HG03520 (cell line): Measurements from ENCODE around the gene SHROOM2.
"Not testable (repeated sequence)": the region's sequence is repeated elsewhere in the genome, so short reads cannot be mapped to it uniquely, and the experiment has no call there.

ENCODE experiments used
- ATAC-seq: cut with Tn5 transposase; IDR thresholded peaks from one replicate; pipeline ENCODE4 v1.9.1; 2021; ENCODE audit warnings: mild to moderate bottlenecking, moderate library complexity; ENCODE audit not compliant: unreplicated experiment

SHROOM2 gene

DNA sequence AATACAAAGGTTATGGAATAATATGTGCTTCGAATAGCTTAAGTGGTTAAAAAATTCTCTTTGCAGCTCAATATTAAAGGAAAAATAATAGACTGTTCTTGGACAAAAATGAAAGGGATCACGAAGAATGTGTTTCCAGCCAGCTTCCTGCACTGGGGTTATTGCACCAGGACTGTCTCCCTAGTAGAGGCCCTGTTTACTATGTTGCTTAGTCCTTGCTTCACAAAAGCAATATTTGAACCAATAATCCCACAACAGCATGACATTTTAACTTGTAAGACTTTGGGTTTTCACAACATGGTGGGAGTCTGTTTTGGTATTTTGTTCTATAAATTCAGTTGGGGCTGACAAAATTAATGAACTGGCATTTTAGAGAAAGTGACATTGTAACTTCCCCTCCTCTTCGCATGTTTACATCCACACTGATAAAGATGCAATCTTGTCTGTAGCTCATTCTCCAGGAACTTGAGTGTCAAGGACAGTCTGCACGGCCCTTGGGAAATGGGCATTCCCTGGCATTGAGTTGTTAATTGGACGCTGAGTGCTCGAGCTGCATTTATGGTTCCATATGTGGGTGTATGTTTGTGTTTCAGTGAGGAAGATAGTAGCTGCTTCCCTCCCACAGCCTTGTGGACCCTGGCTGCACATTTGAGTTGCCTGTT is 39.0 kb downstream of the SHROOM2 start:
- no peak for ATAC-seq

DNA sequence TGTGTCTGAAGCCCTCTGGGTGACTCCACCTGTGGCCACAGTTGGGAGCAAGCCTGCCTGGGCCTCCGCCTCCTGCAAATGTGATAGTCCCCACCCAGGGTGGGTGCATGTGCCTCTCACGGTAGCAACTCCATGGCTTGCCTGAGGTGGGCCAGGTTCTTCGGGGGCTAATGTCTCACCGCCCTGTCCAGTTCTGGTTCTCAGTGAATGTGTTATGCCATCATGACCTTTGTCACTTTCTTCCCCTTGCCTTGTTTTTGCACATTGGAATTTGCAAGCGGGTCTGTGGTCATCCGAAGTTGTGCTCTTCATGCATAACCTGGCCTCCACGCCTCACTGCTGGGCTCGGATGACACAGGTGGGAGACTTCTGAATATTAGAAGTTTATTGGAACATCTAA is 39.7 kb downstream of the SHROOM2 start:
- ATAC-seq: no peak

DNA sequence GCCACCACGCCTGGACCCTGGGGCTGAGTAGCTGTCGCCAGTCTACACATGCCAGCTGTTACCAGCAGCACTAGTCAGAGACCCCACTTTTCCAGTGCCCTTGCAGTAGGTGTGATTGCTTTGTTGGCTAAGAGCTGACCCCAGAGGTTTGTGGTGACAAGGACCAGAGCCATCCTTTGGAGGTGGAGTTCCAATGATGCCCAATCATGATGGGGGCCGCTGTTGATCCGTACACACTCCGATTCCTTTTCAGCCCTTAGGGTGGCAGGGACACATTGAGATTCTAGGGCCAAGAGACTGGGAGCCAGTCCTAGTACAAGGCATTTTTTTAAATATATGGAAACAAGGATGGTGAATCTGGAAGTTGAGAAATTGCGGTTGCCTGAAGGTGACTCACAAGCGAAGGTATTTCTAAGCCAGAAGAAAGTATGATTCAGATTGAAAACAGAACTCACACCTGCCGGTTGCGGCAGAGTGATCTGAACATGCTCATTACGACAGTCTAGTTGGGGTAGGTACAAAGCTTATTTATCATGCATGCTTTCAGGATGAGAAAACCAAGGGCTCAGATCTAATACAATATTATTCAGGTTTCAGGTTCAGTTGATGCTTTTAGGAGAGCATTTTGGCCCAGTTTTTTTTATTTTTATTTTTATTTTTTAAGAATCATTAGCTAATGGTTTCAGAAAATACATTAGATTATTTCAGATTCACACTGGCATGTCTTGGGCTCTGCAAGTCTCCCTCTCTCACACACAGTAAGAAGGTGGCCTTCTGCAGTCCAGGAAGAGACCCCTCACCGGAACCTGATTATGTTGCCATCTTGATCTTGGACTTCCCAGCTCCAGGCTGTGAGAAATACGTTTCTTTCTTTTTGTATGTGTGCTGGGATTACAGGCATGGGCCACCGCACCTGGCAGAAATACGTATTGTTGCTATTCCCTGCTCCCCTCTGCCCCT is 43.4 kb downstream of the SHROOM2 start:
- peak; percentile 90 for ATAC-seq

DNA sequence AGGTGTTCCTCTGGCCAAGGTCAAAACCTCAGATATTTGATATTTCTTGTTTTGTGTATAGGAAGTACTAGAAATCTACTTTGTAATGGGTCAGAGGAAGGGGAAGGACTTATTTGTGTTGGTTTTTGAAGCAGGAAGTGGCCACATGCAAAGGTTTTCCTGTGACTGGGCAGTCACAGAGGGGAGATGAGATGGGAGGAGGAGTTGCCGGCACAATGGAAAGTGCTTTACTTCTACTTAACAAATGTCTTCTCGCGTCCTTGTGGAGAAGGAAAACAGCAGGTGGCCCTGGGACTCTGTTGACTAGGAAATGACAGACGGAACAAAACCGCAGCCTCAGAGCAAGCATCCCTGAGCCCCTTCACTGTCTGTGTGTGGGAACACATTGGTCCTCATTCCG is 46.6 kb downstream of the SHROOM2 start:
- ATAC-seq: no peak

DNA sequence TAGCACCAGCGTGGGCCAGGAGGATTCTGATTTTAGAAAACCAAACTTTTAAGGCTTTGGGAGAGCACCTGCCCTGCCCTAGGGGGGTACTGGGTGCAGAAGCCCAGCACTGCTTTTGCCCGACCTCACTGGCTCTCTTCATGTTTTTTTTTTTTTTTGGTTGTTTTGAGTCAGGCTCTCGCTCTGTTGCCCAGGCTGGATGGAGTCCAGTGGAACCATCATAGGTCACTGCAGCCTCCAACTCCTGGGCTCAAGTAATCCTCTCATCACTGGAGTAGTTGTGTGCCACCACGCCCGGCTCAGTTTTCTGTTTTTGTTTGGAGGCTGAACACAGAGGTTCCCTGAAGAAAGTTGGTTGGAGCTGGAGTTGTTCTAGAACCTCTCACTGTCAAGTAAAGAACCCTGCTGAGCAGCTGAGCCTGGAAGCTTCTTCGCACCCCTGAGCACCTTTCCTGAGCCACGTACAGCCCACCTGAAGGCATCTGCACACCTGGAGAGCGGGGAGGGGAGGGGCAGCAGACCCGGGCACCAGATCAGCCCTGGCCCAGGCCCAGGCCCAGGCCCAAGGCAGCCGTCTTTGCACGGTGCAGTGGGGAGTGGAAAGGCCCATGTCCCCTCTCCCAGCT is 49.5 kb downstream of the SHROOM2 start:
- ATAC-seq: no peak

DNA sequence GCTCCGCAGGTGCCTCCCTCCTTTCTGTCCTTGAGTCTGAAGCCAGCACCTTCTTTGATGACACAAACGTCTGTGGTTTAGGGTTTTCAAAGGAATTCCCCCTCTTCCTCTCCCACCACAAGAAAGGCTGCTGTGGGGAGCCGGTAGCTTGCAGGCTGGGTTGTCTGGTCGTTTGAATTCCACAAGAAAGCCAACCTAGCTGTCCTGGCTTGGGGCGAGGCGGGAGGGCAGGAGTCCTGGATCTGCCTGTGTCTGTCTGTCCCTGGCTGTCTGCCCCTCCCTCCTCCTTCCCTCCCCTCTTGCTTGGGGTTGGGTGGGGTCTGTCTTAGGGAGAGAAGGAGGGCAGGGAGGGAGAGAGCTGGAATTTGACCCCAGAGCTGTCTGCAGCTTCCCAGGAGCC is 56.3 kb downstream of the SHROOM2 start:
- ATAC-seq: no peak

DNA sequence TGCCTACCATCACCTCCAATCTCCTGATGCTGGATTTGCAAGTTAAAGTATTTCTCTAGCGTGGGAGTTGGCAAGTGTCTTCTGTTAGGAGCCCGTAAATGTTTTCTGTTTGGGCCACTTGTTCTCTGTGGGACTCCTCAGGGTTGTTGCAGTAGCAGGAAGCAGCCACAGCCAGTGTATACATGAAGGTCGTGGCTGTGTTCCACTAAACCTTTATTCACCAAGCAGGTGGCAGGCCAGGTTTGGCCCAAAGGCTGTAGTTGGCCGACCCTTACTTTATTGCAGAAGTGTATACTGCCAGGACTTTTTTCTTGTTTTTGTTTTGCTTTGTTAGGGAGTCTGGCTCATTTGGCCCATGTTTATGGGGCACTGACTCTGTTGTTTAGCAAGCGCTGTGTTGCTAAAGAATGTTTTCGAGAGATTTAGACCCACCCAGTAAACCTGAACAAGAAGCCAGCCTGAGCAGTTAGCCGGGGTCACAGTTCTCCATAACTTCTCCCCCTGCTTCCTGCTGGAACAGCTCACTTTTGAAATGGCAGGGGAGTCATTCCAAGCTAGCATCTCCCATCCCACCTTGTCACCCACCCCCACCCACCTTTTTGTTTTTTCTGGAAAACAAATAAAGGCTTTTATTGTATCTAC is 58.8 kb downstream of the SHROOM2 start:
- ATAC-seq: no peak

DNA sequence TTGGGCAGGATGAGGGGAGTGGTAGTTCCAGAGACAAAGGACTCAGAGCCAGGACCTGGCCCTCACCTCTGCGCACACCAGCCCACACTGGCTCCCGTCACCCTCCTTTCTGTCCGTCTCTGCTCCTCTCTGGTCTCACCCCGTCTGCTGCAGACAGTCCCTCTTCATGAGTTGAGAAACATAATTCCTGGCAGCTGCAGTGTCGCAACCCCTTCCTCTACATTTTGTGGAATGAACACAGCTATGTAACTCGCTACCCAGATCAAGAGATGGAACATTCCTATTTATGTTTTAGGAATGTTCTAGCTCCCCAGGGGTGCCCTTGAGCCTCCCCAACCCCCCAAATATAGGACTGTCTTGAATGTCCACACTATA is 59.3 kb downstream of the SHROOM2 start:
- no peak for ATAC-seq

DNA sequence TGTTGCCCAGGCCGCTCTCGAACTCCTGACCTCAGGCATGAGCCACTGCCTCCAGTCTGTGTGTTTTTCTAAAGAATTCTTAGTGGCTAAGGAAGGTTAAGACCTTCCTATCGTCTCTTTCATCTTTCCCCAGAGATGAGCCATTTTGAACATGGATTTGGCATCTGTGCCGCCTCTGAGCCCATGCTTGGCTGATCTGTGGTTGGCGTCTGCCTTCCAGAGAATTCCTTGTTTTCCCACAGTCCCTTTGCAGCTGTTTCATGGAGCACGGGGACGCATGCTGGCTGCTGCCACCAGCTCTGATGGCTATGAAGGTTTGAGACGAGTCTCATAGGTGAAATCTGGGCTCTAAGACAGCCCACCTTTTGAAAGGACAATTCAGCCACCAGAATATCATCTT is 60.4 kb downstream of the SHROOM2 start:
- no peak for ATAC-seq

DNA sequence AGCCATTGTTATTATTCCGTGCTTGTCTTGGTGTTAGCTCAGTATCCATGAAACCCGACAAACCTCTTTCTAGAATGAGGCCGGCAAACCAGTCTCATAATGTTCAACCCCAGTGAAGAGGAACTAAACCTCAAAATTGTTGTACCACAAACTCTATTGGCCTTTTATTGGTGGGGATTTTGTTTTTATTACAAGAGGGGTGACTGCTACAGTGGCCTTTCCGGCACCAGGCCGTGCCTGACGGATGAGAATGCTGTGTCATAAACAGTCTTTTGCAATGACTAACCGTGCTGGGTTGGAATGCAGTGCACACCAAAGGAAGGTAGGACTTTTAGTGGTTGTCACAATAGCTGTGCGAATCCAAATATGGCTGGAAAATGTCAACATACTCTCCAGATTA is 60.8 kb downstream of the SHROOM2 start:
- ATAC-seq: no peak

DNA sequence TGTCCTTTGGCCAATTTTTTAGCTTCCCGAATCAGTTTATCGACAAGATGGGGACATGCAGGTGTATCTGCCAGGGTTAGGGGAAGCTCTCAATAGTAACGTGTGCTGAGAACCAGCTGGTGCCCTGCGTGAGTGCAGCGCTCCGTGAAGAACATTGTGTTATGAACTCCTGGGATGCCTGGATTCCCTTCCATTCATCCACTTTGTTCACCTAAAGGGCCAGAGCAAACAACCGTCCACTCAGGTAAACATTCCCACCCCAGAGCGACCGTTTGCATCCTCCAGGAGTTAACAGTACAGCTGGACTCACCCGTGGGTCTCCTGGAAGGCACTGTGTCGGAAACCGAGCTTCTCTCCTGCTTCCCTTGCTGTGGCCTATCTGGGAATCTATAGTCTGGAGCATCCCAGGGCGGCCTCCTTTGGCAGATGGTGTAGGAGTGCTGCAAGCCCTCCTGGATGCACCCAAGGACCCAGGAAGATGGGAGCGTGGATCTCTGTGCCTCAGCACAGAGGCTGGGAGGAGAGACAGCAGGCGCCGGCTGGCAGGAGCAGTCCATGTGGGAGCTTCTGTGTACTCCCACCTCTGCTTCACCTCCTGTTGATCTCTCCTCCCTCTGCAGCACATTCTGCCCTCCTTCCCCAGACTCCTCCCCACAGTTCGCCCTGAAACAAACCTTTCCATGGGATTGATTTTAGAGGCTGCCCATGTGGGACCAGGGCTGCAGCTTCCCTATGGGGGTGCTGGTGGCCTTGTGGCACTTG is 62.7 kb downstream of the SHROOM2 start:
- ATAC-seq: no peak

DNA sequence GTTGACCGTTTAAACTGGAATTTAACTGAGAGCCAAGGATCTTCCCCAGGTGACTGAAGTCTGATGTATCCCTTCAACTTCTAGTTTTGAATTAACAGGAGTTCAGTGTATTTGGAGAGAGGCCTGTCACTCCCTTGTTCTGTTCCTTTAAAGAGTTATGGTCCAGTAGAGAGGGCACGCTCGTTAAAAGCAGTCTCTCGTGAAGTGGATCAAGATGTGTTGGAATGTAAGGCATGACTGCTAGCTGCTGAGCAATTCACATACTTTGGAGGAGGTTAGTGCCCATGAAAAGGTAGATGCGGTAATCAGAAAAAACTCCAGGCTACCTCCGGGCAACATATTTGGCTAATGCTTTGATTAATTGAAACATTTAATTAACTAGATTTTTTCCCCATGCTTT is 65.7 kb downstream of the SHROOM2 start:
- ATAC-seq: no peak

DNA sequence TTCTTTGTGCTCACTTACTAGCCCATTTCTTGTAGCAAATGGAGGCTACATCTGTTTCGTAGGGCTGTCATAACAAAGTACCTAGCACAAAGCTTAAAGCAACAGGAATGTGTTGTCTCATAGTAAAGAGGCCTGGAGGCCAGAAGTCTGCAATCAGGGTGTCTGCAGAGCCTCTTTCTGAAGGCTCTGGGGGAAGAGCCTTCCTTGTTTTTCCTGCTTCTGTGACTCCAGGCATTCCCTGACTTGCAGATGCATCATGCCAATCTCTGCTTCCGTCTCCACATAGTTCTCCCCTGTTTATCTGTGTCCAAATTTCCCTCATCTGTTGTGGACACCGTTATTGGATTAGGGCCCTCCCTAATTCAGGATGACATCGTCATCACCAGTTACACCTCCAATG is 67.1 kb downstream of the SHROOM2 start:
- no peak for ATAC-seq

DNA sequence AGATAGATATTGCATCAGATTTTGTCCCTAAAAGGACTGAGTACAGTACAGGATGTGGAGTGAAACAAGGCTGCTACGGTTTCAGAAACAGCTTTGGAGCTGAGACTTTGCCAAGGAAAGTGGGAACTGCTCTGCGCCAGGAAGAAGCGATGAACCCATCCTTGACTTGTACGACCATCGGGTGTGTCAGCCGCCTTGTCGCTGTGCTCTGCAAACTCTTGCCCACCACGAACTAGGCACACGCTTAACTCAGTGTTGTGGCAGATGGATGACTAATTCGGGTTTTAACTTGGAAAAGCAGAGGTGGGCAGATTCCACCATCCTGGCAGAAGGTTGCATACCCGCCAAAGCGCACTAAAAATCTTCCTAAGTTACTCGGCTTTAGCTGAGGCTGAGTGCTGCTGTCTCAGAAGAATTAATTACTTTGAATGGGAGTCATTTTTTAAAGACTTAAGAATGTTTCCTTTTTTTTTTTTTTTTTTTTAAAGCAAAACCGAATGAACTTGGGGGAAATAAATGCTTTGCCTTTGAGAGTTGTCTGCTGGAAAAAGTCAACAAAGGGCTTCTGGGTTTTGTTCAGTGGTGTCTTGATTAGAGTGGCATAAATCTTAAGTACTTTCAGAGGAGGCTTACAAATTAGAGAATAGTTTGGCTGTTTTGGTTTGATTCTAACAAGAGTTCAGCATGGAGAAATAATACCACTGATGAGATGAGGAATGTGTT is 69.5 kb downstream of the SHROOM2 start:
- no peak for ATAC-seq

DNA sequence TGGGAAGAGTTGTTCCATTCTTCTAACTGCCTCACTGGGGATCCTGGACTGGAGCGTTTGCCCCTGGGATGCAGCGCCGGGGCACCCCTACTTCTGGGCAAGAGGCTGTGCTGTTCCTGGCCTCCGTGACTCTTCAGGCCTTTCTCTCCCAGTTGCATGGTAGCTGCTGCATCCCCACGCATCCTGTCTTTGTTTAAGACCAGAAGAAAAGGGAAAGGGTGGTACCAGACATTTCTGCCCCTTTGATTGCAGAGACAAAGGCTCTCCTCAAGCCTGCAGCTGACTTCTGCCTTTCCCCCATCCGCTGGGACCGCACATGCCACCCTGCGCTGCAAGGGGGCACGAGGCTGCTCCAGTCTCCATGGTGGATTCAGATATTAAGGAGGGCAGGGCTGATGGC is 70.4 kb downstream of the SHROOM2 start:
- ATAC-seq: no peak

DNA sequence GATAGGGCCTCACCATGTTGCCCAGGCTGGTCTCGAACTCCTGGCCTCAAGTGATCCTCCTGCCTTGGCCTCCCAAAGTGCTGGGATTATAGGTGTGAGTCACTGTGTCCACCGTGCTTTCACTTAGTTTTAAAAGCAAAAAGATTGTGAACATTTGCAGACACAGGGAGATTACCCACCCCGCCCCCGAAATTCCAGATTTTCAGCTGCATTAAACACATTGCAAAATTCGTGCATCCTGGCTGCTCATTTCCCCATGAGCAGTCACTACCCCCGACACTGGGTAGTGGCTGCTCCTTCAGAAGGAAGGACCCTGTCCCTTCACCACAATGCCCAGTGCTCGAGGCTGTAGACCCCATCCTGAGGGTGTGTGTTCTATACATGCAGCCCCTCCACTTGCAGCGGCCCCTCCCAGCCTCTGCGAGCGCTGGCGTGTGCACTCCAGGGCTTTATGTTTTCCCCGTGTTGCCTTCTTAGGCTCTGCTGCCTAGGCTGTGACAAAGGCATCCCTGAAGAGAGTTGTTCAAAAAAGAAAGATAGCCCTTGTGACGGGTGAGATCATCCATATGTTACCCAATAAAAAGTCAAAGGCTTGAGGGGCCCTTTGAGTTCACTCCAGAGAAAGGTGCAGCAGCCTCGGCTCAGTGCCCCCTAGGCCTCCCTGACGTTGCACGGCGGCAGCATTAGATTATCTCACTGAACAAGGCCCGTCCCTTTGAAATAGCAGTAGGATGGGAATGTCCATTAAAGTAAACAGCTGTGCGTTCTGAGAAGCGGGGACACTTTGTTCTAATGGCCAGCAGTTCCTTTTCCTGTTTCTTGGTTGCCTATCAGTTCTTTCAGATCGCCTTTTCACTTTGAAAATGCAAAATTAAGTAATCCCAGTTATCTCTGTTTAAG is 71.6 kb downstream of the SHROOM2 start:
- no peak for ATAC-seq

DNA sequence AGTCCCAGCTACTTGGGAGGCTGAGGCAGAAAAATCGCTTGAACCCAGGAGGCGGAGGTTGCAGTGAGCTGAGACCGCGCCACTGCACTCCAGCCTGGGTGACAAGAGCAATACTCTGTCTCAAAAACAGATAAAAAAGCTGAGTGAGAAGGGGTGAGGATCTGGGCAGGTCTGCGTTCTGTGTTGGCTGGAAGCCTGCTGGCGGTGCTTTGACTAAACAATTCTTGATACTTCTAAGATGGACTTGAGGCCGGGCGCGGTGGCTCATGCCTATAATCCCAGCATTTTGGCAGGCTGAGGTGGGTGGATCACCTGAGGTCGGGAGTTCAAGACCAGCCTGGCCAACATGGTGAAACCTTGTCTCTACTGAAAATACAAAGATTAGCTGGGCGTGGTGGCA is 72.5 kb downstream of the SHROOM2 start:
- not testable (repeated sequence) for ATAC-seq

DNA sequence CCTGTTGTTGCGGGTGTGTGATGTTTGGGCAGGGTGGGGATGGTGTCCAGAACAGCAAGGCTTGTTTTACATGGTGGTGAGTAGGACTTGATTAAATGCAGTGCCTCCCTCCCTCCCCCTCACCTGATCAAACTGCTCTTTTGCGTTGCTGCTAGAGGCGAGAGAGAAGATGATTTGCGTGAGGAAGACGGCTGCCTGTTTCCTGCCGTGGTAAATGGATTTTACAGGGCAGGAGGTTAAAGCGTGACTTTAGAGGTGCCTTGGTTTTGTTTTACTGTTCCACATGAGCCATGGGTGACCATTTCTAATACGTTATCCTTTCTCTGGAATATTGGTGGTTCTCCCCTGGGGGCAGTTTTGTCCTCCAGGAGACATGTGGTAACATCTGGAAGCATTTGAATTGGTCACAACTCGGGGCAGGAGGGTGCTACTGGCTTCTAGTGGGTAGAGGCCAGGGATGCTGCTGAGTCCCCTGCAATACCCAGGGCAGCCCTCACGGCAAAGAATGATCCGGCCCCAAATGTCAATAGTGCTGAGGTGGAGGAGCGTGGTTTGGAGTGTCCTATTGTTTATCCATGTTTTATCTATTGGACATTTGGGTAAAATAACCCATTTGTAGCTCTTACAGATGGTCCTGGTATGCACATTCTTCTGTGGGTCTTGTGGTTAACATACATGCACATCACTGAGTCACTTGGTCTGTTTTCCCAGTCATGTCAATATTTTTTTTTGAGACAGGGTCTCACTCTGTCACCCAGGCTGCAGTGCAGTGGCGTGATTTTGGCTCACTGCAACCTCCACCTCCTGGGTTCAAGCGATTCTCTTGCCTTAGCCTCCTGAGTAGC is 73.7 kb downstream of the SHROOM2 start:
- no peak for ATAC-seq
